Activated CD4-positive, alpha-beta T cell treated with anti-CD3 and anti-CD28 coated beads for 4 hours (primary cell): ENCODE results near the gene DNMT1.

Source experiments
- DNase-seq, 2 donors: peaks; one replicate each; pipeline ENCODE4 v3.0.0-alpha.2; 2020

Gene DNMT1

GRCh38 chr19:10092648-10093294 is 102.0 kb downstream of the DNMT1 start:
- no peak for DNase-seq

GRCh38 chr19:10091895-10092641 is 102.7 kb downstream of the DNMT1 start:
- DNase-seq: no peak

GRCh38 chr19:10091370-10091687 is 103.4 kb downstream of the DNMT1 start:
- no peak for DNase-seq

- DNase-seq: no peak
Measured at GRCh38 chr19:10089801-10090375, 104.9 kb downstream of the DNMT1 start.

- no peak for DNase-seq
Measured at GRCh38 chr19:10088949-10089554, 105.7 kb downstream of the DNMT1 start.

- no peak for DNase-seq
Measured at GRCh38 chr19:10087296-10088061, 107.3 kb downstream of the DNMT1 start.

GRCh38 chr19:10086591-10087192 is 108.1 kb downstream of the DNMT1 start:
- DNase-seq: peak; percentile 50 to 63

GRCh38 chr19:10085641-10086590 is 108.8 kb downstream of the DNMT1 start, which contains the start of gene SHFL:
Gene SHFL (plus strand): TSS chr19:10086317. CDS start chr19:10086428, 111 bp downstream.
- peak; percentile 82 to 83 for DNase-seq

- DNase-seq: no peak
Measured at GRCh38 chr19:10084803-10085202, 110.0 kb downstream of the DNMT1 start.

- no peak for DNase-seq
Measured at GRCh38 chr19:10083911-10084310, 110.8 kb downstream of the DNMT1 start.
